Inferior parietal cortex (tissue), 1 donor: ENCODE measurements around the gene TEX2.

Experiments used
- DNase-seq: peaks from one replicate; pipeline ENCODE4 v3.0.0-alpha.2; 2016; ENCODE audit errors: extremely low spot score

TEX2 gene

DNA sequence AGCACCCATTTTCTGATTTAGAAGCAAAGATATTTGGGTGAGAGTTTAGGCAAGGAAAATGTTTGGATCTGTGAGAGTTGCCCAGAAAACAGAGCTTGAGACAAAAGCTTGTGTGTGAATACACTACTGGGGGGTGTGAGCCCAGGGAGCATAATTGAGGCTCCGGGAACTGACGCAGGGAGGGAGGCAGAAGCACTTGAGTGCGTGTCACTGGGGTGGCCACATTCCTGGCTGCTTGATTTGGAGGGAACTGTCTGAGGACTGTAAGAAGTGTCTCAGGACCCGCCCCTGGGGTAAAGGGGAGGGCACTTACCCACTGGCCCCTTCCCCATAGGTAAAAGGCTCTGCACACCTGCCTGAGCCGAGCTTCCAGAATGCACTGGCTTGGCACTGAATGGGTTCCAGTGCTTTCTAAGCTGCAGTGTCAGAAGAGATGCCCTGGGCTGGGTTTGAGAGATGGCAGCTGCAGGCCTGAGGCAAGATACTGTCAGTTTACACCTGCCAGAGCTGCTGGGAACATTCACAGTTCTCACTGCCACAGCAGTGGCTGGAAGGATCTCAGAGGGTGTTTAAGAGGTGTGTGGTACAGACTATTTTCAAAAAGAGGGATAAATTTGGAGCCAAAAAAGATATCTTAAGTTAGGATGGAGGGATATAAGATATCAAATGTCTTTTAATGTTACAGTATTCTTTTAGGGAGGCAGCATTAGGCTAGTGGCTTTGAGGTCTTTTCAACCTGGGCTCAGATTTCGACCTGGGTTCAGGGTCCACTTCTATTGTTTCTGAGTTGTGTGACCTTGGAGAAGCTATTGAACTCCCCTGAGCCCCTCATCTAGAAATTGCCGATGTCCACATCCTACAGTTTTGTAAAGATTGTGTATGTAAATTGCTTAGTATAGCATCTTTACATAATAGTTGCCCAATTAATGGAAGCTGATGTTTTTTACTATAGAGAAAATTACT, 6.9 kb upstream of the TEX2 start:
- DNase-seq = no peak

DNA sequence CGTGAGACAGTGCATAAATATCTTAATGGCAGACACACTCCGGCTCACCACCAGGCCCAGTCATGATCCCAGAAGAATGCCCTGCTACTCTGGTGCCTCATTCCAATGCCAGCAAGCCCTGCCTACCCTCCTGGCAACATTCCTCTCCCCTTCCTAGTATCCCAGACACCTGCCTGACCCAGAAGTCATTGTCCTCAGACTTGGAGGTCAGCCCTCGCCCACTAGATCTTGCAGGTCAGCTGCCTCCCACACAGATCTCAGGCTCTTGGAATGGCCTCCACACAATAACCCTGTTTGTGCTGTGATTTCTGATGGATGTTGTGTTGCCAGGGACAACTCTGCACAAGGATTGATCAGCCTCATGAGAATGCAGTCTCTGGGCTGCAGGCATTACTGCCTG, 1.8 kb upstream of the TEX2 start:
- DNase-seq = no peak

DNA sequence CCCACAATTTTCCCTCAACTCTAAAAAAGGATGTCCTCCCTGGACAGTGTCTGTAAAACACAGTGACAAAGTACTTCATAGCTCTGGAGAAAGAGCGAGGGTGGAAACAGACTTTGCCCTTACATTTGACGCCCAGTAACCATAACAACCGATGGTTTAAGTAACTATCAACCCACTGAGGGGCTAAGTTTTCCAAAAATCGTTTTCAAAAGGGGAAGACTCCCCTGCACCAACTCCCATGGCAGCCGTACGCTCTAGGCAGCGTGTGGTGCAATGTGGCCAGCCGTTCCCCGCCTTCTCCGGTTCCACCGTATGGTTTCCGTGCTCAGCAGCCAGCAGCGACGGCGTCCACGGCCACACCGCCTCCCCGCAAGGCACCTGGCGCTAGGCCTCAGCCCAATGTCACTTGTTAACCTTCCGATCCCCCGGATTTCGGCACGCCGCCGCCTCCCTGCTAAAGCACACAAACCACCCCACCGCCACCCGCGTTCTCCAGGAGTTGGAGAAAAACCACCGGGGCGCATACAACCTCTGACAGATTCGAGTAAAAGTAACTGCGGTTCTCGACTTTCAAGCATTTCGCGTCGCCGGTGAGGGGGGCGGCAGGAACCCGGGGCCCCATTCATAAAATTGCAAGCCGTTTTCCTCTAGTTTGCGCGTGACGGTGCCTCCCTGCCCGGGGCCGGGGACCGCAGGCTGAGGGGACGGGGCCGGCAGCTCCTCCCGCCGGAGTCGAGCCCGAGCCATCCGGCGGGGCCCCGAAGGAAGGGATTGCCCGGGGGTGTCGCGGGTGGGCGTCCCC, 661 bp downstream of the TEX2 start:
- DNase-seq = no peak

DNA sequence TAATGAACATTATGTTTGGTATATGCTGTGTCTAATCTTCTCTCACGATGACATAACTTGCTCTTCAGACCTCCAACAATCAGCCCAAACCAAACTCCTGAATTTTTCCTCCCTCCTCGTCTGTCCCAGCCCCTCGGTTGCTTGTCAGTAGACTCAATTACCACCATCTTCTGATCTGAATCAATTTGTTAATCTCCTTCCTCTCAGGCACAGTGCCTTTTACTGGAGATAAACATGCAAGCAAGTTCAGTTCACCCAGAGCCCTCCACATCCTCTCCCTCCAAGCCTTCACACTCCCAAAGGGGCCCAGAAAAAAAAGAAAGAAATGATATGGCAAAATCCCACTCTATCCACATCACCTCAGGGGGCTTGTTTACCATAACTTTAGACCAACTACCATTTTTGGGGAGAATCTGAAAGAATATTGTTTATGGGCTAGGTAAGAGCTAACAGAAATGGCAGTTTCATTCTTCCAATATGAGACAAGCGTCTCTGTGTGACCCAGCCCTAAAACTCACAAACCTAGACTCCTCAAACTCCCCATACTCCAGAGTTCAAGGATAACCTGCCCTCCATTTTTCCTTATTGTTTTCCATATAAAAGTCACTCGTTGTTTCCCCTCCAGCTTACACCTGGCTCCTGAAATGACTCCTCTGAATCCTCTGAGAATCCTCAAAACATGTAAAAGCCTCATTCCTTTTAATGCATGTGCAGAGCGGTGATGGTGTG, 1.5 kb downstream of the TEX2 start:
- DNase-seq = no peak

DNA sequence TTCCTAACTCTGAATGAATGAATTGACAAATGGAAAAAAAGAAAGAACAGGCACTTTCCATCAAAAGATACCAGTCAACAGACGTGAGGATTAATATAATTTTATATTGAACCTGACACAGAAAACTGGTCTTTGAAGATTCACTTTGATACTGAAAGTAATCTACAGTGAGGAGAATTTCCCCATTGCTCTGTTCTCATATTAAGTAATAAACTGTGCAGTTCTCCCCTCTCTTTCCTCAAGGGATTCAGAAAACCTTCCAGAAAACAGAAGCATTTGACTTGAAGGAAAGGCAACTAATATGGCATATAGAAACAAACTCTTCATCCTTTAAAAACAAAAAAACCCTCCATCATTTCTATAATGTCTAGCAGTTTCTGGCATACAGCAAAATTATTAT, 2.2 kb downstream of the TEX2 start:
- no peak for DNase-seq

DNA sequence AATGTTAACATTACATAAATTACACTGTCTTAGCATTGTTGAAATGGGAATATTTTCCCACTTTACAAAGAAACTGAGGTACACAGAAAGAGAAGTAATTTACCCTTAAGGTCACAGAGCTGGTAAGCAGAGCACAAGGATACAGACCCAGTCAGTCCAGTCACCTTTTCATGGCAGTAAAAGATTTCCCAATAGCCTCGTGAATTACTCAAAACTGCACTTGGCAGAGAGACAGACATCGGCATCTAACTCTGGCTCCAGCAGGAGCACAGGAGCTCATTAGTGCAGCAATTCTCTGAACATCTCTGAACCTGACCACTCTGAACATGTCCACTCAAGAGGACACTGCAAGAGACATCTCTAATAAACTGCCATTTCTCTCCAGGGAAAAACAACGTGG, 3.1 kb downstream of the TEX2 start:
- DNase-seq = no peak

DNA sequence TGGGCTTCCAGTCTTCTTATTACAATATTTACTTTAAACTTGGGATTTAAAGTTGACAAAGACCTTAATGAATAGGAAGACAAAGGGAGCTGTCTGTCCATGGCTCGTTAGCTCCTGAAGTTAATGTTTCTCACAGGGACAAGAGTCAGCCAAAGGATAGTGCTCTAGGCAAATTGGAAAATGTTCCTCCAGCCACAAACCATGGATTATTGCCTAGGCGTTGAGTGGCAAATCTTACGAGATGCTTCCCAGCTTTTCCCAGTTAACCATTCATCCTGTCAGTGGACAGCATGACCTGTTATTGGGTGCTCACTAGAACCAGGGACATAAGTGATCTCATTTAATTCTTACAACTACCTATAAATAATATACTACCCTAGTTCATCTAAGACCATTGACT, 3.6 kb downstream of the TEX2 start:
- DNase-seq = no peak

DNA sequence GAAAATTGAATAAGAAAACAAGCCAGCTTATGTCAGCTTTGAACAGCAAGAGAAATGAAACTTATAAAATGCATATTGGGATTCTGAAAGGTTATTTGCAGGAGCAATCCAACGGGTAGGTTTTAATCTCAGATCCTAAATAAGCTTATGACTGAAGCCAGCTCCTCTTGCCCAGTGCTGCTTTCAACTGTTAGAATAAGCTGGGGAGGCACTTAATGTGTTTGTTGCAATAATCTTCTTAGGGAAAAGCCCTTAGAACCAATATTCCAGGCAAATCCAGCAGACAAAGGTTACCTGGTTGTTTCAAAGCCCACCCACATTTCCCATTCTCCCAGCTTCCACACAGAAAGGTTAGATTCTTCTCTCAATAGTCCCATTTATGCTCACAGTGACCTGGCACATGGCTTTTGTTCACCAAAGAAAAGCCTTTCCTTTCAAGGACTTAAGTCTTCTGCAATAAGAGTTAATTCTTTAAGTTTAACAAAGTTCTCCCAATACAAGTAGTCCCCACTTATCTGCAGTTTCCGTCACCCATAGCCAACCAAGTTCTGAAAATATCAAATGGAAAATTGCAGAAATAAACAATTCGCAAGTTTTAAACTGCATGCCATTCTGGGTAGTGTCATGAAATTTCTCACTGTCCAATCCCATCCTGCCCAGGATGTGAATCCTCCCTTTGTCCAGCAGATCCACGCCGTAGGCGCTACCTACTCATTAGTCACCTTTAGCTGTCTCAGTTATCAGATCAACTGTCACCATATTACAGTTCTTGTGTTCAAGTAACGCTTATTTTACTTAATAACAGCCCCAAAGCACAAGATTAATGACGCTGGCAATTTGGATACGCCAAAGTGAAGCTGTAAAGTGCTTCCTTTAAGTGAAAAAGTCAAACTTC, 5.9 kb downstream of the TEX2 start:
- no peak for DNase-seq

DNA sequence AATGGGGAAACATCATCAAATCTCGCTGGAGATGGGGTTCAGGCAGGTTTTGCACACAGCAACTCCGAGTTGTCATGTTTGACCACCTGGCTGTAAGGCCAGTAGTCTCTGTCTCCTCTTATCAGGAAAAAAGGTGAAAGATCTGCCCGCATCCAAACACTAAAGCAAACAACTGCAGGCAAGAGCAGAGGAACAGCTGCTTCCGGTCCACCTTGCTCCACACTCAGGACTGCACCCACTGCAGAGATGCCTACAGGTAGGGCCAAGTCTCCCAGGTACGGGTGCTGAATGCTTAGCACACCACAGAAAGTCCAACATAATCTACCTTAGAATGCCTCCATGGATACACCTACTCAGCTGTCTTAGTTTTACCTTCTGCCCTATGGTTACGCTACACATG, 7.3 kb downstream of the TEX2 start:
- DNase-seq = no peak

DNA sequence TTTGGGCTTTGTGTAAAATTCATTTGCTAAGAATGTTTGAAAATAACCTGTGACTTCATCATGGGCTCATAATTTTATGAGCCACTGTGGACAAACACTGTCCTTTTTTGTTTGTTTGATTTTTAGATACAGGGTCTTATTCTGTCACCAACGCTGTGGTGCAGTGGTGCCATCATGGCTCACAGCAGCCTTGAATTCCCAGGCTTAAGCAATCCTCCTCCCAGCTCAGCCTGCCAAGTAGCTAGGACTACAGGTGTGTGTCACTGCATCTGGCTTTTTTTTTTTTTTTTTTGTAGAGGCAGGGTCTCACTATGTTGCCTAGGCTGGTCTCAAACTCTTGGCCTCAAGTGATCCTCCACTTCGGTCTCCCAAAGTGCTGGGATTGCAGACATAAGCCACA, 8.3 kb downstream of the TEX2 start:
- DNase-seq = no peak

DNA sequence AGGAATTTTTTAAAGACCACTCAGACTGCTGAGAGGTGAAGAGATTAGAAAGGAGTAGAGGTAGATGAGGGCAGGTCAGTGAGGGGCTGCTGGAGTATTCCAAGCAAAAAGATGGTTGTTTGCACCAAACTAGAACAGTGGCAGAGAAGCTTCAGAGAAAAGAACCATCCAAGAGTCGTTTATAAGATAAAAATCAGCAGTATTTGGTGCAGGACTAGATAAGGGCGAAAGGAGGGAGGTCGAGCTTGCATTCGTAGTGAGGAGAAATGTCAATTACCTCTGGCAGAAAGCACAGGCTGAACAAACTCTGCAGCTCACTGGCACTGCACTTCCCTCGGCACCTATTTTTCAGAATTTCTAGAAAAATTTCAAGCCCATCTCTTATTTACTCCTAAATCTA, 9.6 kb downstream of the TEX2 start:
- no peak for DNase-seq

DNA sequence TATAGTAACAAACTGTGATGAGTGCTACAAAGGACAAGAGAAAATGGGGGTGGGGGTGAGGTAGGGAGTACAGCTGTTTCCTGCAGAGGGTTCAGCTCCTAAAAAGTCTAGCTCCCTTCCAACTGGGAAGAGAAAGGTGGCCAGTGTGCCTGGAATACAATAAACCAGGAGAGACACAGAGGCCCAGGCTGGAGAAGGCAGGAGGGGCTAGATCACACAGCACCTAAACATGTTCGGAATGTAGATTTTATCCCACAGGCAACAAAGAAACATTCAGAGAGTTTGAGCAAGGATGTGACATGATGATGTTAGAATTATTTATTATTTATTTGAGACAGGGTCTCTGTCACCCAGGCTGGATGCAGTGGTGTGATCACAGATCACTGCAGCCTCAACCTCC, 10.2 kb downstream of the TEX2 start:
- no peak for DNase-seq

DNA sequence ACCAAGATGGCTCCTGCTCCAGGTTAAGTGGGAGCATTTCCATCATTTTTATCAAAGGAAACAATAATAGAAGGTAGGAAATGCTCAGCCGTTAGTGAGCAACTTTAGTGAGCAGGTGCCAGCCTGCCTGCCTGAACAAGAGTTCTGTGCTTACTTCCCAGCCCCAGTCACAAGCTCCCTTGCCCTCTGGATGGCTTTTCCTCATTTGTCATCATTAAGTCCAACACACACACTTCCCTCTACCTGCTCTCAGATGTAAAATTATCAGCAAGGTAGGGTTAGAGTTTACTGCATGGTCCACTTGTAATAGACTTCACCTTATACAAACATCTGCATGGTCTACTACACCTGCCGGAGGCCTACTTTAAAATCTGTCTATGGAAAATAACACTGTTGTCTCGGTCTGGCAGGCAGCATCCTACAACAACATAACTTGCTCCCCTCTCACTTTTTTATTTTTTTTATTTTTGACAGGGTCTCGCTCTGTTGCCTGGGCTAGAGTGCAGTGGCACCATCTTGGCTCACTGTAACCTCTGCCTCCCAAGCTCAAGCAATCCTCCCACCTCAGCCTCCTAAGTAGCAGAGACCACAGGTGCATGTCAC, 12.7 kb downstream of the TEX2 start:
- DNase-seq = no peak

DNA sequence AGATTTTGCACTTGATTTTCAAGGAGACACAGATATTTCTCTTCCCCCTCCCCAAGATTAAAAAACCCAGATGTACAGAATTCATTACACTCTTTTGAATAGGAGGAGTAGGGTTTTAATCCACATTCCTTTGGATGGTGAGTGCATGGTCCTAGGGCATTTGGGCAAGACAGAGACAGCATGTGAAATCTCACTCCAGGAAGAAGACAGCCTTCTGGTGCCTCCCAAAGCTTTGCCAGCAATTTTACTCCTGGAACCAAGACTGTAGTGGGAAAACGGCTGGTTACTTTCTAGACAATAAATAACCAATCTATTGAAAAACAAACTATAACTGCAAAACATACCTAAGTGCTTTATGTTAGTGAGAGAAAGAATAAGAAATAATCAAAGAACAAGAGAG, 15.2 kb downstream of the TEX2 start:
- DNase-seq = no peak

DNA sequence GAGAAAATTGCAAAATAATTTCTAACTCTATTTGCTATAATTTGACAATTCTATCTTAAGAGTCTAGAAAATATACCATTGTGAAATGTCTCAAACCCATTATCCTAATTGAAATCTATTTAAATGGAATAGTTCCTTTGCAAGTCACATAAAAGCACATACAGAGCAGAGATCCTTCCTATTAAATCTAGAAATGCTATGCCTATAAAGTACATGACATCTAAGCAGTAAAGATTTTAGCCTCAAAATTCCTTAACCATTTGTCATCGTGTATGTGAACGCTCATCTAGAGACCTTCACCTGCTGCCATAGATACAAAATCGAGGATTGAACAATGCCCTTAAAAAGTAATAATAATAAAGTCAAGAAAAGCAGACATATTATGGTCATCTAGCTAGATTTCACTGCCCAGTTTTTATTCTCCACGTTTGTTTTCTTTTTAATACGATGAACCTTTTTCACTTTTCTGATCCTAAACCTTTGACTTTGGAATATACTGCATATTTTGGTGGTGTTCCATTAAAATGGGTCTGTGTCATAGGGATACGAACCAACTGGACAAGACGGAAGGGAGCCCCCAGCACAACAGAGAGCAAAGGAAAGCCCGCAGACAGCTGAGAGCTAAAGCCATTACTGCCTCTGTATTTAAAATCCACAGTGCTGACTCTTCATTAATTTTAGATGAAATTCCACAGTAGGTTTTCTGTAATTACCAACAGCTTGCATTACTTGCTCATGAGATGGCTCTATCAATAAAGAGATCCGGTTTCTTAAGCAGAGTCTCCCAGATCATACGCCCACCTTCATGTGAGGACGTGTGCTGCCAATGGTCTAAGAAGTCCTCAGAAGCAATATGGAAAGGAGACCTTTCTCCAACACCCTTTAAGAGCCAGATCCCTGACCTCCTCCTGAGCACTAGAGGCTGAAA, 17.6 kb downstream of the TEX2 start:
- DNase-seq = no peak

DNA sequence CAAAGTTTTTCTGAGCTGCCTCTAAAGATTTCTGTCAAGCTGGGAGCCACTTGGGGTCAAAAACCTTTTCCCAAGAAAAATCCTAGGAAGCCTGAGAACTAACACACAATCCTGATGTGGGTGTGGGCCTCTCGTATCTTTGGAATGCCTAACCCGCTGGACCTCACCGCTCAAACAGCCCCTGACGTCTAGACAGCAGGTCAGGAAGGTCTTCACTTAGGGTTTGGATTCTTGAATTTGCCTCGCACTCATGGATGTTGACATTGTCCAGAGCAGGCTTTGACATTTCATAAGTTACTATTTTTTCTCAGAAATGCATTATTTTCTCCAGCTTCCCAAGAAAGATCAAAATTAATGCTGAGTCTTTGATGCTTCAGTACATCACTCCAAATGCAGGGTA, 18.9 kb downstream of the TEX2 start:
- DNase-seq = no peak

DNA sequence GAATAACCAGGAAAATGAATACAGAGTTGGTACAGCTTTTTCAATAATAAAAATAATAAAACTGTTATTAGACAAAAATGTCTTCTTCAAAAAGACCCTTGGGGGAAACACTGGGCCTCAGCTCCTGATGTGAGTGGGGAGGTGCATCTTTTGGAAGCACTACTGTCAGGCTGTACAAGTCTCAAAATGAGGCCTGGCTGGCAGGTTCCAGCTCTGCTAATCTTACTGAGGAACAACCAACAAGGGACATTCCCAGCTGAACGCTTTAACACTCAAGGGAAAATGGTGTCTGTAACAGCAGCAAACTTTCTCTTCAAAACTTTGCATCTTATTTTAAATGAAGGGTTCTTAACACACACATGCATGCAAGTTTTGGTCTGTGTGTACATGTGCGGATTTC, 19.7 kb downstream of the TEX2 start:
- DNase-seq = no peak

DNA sequence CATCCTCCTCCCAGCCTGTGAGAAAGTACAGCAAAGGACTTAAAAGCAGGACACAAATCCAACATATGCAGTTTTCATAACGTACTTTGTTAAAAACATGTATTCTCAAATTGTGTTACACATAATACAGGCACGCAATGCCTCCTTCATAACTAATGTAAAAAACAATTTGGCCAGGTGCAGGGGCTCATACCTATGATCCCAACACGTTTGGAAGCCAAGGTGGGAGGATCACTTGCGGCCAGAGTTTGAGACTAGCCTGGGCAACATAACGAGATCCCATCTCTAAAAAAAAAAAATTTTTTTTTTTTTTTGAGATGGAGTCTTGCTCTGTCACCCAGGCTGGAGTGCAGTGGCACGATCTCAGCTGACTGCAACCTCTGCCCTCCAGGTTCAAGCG, 20.4 kb downstream of the TEX2 start:
- no peak for DNase-seq

DNA sequence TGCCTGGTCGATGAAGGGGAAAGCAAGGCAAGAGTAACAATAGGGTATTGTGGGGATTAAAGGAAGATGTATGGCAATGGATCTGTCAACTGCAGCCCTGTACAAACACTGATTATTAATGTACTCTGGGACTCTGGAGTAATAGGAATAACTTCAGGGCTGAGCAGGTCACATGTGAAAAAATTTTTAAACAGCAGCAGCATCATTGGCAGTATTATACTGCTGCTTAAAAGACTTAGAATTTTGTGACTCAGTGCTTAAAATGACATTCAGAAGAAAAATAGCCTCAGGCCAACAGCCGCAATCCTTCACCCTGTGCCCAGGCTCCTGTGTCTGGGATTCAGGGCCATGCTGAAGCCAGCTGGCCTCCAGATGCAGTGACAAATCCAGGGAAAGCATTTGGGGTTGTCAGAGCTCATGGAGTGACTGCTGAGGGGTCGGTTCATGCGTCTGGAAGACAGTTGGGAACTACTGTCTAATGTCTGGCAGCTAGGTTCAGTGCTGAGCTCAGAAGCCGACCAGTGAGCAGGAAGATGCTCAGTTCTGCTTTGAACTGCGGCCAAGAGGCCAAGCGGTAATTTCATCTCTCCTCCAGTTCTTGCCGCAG, 22.2 kb downstream of the TEX2 start:
- DNase-seq = no peak
